ENCODE measurements around the gene CACNA1G.

DNA sequence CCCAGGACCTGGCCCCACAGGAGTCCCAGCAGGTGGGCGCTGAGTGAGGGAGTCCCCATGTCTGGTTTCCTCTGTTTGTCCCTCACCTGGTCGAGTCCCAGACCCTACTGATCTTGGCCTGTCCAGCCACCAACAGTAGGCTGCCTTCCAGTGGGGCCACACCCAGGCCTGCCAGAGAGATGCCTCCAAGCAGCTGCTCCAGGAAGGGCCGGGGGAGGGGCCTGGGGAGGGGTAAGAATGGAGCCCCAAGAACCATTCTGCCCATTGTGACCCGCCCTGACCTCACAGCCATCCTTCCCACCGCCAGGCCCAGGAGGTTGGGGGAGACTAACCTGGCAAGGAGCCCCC lies 12.8 kb upstream of the CACNA1G start:
- TF ChIP-seq, protein P1, sequence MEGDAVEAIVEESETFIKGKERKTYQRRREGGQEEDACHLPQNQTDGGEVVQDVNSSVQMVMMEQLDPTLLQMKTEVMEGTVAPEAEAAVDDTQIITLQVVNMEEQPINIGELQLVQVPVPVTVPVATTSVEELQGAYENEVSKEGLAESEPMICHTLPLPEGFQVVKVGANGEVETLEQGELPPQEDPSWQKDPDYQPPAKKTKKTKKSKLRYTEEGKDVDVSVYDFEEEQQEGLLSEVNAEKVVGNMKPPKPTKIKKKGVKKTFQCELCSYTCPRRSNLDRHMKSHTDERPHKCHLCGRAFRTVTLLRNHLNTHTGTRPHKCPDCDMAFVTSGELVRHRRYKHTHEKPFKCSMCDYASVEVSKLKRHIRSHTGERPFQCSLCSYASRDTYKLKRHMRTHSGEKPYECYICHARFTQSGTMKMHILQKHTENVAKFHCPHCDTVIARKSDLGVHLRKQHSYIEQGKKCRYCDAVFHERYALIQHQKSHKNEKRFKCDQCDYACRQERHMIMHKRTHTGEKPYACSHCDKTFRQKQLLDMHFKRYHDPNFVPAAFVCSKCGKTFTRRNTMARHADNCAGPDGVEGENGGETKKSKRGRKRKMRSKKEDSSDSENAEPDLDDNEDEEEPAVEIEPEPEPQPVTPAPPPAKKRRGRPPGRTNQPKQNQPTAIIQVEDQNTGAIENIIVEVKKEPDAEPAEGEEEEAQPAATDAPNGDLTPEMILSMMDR (IDR thresholded peaks at IDR 0.05) = no peak
- TF ChIP-seq POLR2A (IDR thresholded peaks at IDR 0.05) = no peak

Data from prostate gland (tissue), 2 donors.